ENCODE measurements around the gene DCDC2C. TPM values are rescaled to one million over a fixed set of nuclear protein-coding genes. Genes with fewer than 3 reads are reported as not detected.
"Not testable (repeated sequence)": the region's sequence is repeated elsewhere in the genome, so short reads cannot be mapped to it uniquely, and the experiment has no call there.

DCDC2C gene
- not detected for total RNA-seq

DNA sequence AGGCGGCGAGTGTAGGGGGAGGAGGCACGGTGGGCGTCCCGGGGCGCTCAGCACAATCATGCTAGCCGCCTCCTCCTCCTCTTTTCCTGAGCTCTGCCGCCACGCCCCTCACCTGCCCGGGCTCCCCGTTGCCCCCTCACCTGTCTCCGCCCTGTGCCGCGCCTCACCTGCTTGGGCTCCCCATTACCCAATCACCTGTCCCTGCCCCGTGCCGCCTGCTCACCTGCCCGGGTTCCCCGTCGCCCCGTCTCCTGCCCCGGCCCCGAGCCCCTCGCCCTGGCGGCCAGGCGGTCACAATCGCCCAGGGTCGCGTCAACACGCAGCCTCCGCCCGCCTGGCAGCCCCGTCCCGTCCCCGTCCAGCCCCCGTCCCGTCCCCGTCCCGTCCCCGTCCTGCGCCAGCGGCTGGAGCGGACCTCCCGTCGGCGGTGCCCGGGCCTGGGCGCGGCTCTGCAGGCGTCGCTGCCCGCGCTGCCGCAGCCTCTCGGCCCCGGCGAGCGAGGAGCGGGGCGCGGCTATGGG, at the start of gene DCDC2C:
Gene DCDC2C (plus strand): TSS at position 340 of the 521 bp plus-strand sequence. CDS start 177 bp downstream, at position 517.
- WGBS, 10 experiments: no CpG with 5 or more reads among the region's 60 CpGs
- H3K27ac ChIP-seq: no peak within 1 kb of the TSS
- in situ Hi-C loops (cut with MboI; ENCODE audit: low pct_unique_long_range_greater_than_20kb in 2 of 9, low sequenced_read_pairs in 9 of 9, unreplicated experiment in 9 of 9): no loop called here
- peaks cover 18 to 23% of the 10 kb centered on the region in 2 donors for H3K4me1 ChIP-seq (replicated peaks in 1 of 2)
- H3K4me3 ChIP-seq: peak within 1 kb of the TSS in 3 of 5 donors; percentile 11 to 30 (median 17)
- ATAC-seq (replicated peaks in 6 of 8): no peak

GRCh38 chr2:3654011-3654410, 49.4 kb upstream of the DCDC2C start:
- peaks cover 59 to 68% of the 10 kb centered on the region in 2 donors for H3K4me1 ChIP-seq (replicated peaks in 1 of 2)
- in situ Hi-C loops (cut with MboI; ENCODE audit: low pct_unique_long_range_greater_than_20kb in 2 of 9, low sequenced_read_pairs in 9 of 9, unreplicated experiment in 9 of 9): no loop called here
- H3K4me3 ChIP-seq: no peak overlapping the region
- 80 to 100% (median 89%) methylated on average over 1 to 5 of the region's 10 CpGs; no CpG with 5 or more reads in 7 of the 10 experiments for WGBS, 10 experiments
- ATAC-seq (replicated peaks in 6 of 8): no peak
- H3K27ac ChIP-seq: no peak overlapping the region

DNA sequence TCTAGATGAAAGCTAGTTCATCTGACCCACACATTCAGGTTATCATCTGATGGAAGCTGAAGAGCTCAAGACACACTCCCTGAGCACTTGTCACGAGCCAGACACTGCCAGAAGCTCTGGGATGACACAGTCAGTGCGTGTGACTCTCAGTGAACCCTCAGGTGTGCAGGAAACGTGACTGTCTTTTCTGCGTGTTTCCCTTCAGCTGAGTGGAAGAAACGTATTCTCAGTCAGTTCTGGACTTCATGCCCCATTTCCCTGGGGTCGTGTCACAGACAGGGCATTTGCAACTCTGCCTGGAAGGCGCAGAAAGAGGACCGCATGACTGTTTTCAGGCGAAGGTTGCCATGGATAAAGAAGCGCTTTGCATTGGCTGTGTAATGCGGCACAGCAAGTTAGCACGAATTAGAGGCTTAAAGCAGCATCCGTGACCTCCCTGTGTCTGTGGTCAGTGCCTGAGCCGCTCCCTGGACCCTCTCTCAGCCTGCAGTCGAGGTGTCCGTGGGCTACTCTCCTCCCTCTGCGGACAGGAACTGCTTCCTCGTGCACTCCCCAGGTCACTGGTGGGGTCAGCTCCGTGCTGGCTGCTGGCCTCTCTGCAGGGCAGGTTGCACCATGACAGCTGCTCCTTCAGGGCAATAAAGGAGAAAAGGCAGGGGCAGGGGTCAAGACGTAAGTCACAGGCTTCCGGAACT, 48.7 kb upstream of the DCDC2C start:
- in situ Hi-C loops (cut with MboI; ENCODE audit: low pct_unique_long_range_greater_than_20kb in 2 of 9, low sequenced_read_pairs in 9 of 9, unreplicated experiment in 9 of 9): no loop called here
- peaks cover 63 to 73% of the 10 kb centered on the region in 2 donors for H3K4me1 ChIP-seq (replicated peaks in 1 of 2)
- WGBS, 10 experiments: 18 to 79% (median 58%) methylated on average over 2 to 12 of the region's 21 CpGs; no CpG with 5 or more reads in 2 of the 10 experiments
- H3K4me3 ChIP-seq: no peak overlapping the region
- peak overlapping the region in 1 of 2 donors; percentile 10 for H3K27ac ChIP-seq
- no peak for ATAC-seq (replicated peaks in 6 of 8)

DNA sequence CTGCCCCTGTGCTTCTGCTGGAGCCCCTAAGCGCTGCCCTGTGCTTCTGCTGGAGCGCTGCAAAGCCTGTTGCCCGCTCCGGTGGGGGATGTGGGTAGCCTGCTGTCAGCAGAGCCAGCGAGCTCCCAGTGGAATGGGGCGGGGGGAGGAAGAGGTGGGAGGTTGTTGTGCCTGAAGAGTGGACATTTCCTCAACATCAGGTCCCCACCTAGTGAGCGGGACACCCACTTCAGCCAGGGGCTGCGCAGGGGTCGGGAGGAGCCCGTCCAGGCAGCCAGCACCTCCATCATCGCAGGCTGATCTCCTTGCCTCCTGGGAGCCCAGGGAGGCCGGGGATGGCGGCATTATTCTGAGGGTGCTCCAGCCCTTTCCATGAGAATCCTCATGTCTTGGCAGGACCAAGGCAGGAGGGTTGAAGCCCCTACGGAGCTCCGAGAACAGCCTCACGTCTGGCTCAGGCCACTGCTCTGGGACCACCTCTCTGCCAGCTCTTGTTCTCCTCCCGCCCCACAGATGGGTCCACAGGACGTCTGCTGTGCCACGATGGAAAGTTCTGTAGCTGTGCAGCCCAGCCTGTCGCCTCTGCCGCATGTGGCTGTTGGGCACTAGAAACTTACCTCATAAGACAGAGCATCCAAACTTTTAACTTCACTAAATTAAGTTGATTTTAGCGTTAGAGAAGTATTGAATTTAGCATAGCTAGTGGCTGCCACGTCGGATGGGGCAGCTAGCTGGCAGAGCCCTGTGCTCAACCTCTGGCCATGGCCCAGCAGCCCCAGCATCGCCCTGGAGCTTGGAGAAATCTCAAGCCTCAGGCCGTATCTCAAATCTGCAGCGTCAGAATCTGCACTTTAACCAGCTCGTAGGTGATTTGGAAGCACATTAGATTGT, 47.3 kb upstream of the DCDC2C start:
- Histone ChIP-seq H3K4me3 (no peak overlapping the region), H3K27ac (peak overlapping the region; percentile 39 to 71), H3K4me1 (replicated peaks in 1 of 2) (peaks cover 54 to 66% of the 10 kb centered on the region in 2 donors)
- WGBS, 10 experiments: 10 to 94% (median 90%) methylated on average over 2 to 5 of the region's 28 CpGs; no CpG with 5 or more reads in 5 of the 10 experiments
- ATAC-seq (replicated peaks in 6 of 8): no peak
- in situ Hi-C loops (cut with MboI; ENCODE audit: low pct_unique_long_range_greater_than_20kb in 2 of 9, low sequenced_read_pairs in 9 of 9, unreplicated experiment in 9 of 9): no loop called here

DNA sequence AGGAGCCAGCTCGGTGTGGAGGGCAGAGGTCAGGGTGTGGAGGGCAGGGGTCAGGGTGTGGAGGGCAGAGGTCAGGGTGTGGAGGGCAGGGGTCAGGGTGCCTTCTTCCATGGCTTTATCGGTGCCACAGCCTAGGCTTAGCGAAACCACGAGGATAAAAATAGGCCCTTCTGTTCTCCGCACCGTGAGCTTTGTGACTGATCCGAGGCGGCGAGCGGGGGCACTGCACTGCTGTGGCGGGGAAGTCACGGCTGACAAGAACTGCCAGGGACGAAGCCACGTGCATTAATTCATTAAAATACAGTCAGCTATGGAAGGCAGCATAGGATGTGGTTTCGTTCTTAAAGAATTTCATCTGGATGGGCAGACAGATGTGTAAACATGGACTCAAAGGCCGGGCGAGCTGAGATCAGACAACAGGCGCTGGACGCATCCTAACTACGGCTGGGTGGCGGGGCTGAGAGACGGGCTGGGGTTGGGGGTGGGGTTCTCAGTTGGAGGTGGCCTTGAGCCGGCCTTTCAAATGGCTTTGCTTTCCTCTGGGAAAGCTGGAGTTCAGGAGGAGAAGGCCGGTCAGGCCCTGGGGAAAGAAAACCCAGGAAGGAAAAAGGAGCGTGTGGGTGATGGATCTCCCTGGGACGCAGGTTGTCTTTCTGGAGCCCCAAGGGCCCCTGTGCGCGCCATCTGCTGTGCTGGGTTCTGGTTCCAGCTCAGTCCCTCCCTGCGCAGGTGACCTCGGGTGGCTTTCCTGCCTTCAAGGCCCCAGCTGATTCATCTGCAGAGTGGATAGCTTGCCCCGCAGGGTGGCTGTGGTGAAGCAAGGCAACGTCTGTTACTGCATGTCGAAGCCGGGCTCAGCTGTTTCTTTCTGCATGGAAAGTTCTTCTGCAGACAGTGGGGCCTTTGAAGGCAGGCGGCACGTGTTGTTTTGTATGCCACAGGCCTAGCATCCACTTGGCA, 46.3 kb upstream of the DCDC2C start:
- peak overlapping the region; percentile 39 to 71 for H3K27ac ChIP-seq
- no peak overlapping the region for H3K4me3 ChIP-seq
- H3K4me1 ChIP-seq (replicated peaks in 1 of 2): peaks cover 46 to 59% of the 10 kb centered on the region in 2 donors
- in situ Hi-C loops (cut with MboI; ENCODE audit: low pct_unique_long_range_greater_than_20kb in 2 of 9, low sequenced_read_pairs in 9 of 9, unreplicated experiment in 9 of 9): no loop called here
- ATAC-seq (replicated peaks in 6 of 8): peak in 5 of 8 experiments; percentile 12 to 48 (median 31)
- 67 to 90% (median 75%) methylated on average over 2 to 8 of the region's 36 CpGs; no CpG with 5 or more reads in 4 of the 10 experiments for WGBS, 10 experiments

- peak within 1 kb of the TSS; percentile 71 to 84 for H3K27ac ChIP-seq
- in situ Hi-C loops (cut with MboI; ENCODE audit: low pct_unique_long_range_greater_than_20kb in 2 of 9, low sequenced_read_pairs in 9 of 9, unreplicated experiment in 9 of 9): no loop called here
- no peak within 1 kb of the TSS for H3K4me3 ChIP-seq
- no peak for ATAC-seq (replicated peaks in 6 of 8)
- 77 to 100% (median 86%) methylated on average over 1 to 3 of the region's 7 CpGs; no CpG with 5 or more reads in 6 of the 10 experiments for WGBS, 10 experiments
- peaks cover 38 to 51% of the 10 kb centered on the region in 2 donors for H3K4me1 ChIP-seq (replicated peaks in 1 of 2)
These were observed 45.5 kb upstream of the DCDC2C start, which contains the start of gene ALLC for GRCh38 chr2:3657881-3658280. Gene ALLC (plus strand): TSS chr2:3658200. CDS start chr2:3671158, 12,958 bp downstream.

DNA sequence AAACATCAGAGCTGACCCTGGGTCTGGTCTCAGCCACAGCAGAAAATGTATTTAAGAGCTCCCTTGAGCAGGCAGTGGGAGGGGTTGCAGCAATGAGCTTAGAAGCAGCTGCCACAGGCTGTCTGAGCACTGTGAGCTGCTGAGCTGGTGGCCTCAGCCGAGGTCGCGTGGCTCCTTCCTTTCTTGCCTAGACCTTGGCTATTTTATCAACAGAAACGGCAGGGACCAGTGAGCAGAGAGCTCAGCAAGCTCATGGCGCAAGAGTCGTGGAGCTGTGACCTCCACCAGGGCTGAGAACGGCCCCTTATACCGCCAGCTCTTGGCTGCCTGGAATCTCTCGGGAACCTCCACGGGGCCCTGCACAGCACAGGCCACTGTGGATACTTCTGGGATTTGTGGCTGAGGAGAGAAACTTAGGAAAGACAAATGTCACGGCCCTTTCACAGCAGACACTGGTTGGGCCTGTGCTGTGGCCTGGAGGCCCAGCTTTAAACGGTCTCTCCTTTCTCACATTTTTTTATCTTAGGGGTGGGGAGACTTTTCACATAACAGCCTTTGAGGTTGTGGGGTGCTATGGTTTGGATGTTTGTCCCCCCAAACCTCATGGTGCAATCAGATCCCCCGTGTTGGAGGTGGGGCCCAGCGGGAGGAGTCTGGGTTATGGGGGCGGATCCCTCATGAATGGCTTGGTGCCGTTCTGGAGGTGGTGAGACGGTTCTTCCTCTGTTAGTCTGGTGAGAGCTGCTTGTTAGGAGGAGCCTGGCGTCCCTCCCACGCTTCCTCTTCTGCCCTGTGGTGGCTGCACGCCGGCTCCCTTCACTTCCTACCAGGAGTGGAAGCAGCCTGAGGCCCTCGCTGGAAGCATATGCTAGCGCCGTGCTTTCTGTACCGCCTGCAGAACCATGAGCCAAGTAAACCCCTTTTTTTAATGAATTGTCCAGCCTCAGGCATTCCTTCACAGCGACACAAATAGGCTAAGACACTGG, 43.6 kb upstream of the DCDC2C start:
- WGBS, 10 experiments: 43 to 100% (median 86%) methylated on average over 2 to 12 of the region's 26 CpGs
- H3K27ac ChIP-seq: peak overlapping the region; percentile 68 to 84
- peaks cover 33 to 41% of the 10 kb centered on the region in 2 donors for H3K4me1 ChIP-seq (replicated peaks in 1 of 2)
- peak in 7 of 8 experiments; percentile 11 to 84 (median 78) for ATAC-seq (replicated peaks in 6 of 8)
- no peak overlapping the region for H3K4me3 ChIP-seq
- in situ Hi-C loops (cut with MboI; ENCODE audit: low pct_unique_long_range_greater_than_20kb in 2 of 9, low sequenced_read_pairs in 9 of 9, unreplicated experiment in 9 of 9): no loop called here

GRCh38 chr2:3660640-3661039, 42.7 kb upstream of the DCDC2C start:
- ATAC-seq (replicated peaks in 6 of 8); in situ Hi-C loops (cut with MboI; ENCODE audit: low pct_unique_long_range_greater_than_20kb in 2 of 9, low sequenced_read_pairs in 9 of 9, unreplicated experiment in 9 of 9); H3K27ac ChIP-seq; H3K4me3 ChIP-seq: not testable (repeated sequence)
- WGBS, 10 experiments: 47 to 100% (median 91%) methylated on average over 1 to 7 of the region's 7 CpGs
- peaks cover 29 to 37% of the 10 kb centered on the region in 2 donors for H3K4me1 ChIP-seq (replicated peaks in 1 of 2)

- ATAC-seq (replicated peaks in 6 of 8): no peak
- Histone ChIP-seq H3K4me3 (no peak overlapping the region), H3K4me1 (replicated peaks in 1 of 2) (peaks cover 34 to 40% of the 10 kb centered on the region in 2 donors), H3K27ac (no peak overlapping the region)
- 89 to 100% (median 100%) methylated on average over 1 to 3 of the region's 3 CpGs; no CpG with 5 or more reads in 4 of the 10 experiments for WGBS, 10 experiments
- in situ Hi-C loops (cut with MboI; ENCODE audit: low pct_unique_long_range_greater_than_20kb in 2 of 9, low sequenced_read_pairs in 9 of 9, unreplicated experiment in 9 of 9): no loop called here
These were observed 42.2 kb upstream of the DCDC2C start for GRCh38 chr2:3661149-3661660.

DNA sequence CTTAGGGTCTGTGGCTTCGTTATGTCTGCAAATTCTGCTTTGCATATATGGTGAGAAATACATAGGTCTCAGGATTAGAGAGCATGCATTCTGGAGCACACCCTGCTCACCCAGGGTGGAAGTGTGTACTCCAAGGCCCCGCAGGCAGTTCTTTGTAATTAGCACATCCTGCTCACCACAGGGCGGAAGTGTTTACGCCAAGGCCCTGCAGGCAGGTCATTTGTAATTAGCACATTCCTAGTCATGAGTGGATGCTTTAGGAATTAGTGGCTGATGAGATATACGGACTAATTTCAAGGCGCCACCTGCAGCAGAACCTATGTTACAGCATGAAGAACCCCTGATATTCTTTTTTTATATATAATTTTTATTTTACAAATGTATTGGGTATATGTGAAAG, 41.1 kb upstream of the DCDC2C start:
- ATAC-seq (replicated peaks in 6 of 8): peak in 3 of 8 experiments; percentile 92 to 98 (median 97)
- no peak overlapping the region for H3K27ac ChIP-seq
- in situ Hi-C loops (cut with MboI; ENCODE audit: low pct_unique_long_range_greater_than_20kb in 2 of 9, low sequenced_read_pairs in 9 of 9, unreplicated experiment in 9 of 9): no loop called here
- no peak overlapping the region for H3K4me3 ChIP-seq
- 0 to 100% (median 85%) methylated on average over 2 to 6 of the region's 6 CpGs; no CpG with 5 or more reads in 3 of the 10 experiments for WGBS, 10 experiments
- peaks cover 29 to 32% of the 10 kb centered on the region in 2 donors for H3K4me1 ChIP-seq (replicated peaks in 1 of 2)

- Histone ChIP-seq H3K4me3 (no peak overlapping the region), H3K27ac (no peak overlapping the region), H3K4me1 (replicated peaks in 1 of 2) (peaks cover 17% of the 10 kb centered on the region in 2 donors)
- no peak for ATAC-seq (replicated peaks in 6 of 8)
- in situ Hi-C loops (cut with MboI; ENCODE audit: low pct_unique_long_range_greater_than_20kb in 2 of 9, low sequenced_read_pairs in 9 of 9, unreplicated experiment in 9 of 9): no loop called here
- 0 to 80% (median 49%) methylated on average over 1 to 3 of the region's 3 CpGs; no CpG with 5 or more reads in 2 of the 10 experiments for WGBS, 10 experiments
These were observed 39.3 kb upstream of the DCDC2C start for GRCh38 chr2:3664118-3664517.
